ENCODE measurements around the gene OSBPL6. TPM values are rescaled to one million over a fixed set of nuclear protein-coding genes. Genes with fewer than 3 reads are reported as not detected.
"Not testable (repeated sequence)": the region's sequence is repeated elsewhere in the genome, so short reads cannot be mapped to it uniquely, and the experiment has no call there.

The OSBPL6 gene
- total RNA-seq, result 1 to 10 TPM; 2.0 to 2.7 TPM

DNA sequence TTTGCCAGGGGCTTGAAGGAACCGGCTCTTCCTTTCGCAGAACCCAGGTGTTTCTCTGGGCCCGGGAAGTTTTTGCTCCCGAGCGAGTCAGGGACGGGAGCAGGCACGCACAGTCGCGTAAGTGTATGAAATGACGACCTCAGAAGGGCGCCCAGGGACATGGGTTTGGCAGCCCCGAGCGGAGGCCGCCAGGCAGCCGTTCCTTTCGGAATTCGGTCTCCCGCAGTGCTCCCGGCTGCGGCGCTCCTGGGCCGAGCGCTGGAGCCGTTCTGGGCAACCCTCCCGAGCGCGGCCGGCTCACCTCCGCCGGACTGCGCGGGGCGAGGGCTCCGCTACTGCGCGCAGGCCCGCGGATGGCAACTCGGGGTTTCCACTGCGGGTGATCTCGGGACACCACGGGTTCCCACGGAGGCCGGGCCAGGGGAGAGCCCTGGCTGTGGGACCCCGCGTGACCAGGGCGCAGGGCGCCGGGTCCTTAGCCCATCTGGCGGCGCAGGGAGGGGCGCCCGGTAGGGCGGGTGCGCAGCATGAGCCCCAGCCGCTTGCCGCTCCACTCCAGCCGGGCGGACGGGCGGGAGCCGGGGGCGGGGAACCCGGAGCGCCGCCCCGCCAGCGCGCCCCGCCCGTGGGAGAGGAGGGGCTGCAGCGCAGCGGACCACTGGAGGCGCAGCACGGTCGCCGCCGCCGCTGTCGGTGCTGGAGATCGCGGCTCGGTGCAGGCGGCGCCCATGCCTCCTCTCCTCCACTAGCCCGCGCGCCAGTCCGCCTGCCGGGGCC is at the start of gene OSBPL6:
Gene OSBPL6, plus strand, starts transcription at position 690 of the 777 bp plus-strand sequence. CDS start 111,673 bp downstream, outside the sequence.
- CTCF ChIA-PET, result interaction anchor here (0.6 kb wide), 1 partner anchor 20 kb away, joined by 3 read pairs; no protein-coding TSS in a partner anchor

DNA sequence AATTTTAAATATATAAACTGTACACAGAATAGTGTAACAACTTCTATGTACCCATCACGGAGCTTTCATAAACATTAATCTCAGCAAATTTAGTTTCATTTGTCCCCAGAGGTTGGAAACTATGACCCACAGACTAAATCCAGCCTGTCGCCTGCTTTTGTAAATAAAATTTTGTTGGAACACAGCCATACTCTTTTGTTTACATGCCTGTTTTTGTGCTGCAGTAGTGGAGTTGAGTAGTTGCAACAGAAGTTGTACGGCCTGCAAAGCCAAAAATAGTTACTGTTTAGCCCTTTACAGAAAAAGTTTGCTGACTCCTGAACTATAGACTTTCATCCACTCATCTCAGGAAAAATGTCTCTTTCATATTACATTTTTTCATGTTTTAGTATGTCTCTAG is 42.3 kb upstream of the OSBPL6 start:
- ChIA-PET POLR2A (no interaction called here), CTCF (no interaction called here)

More for the DNA sequence above, at the start of gene OSBPL6:
- POLR2A ChIA-PET, result no interaction called here

DNA sequence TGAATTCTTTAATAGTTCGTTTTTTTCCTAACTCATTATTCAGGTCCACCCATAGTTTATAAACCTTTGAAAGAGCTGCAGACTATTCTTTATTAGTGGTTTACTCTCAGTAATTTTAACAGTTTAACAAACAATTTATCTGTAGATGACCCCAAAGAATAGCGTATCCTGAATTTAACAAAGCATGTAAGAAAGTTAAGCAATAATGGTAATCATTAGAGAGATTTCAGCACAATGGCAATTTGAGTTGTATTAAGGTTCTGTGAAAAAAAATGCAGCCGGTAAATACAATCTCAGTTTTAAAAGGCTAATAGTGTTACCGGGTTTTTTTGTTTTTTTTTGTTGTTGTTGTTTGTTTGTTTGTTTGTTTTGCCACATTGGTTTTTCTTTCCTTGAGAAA is 41.8 kb upstream of the OSBPL6 start:
- POLR2A ChIA-PET, result no interaction called here
- CTCF ChIA-PET, result no interaction called here

DNA sequence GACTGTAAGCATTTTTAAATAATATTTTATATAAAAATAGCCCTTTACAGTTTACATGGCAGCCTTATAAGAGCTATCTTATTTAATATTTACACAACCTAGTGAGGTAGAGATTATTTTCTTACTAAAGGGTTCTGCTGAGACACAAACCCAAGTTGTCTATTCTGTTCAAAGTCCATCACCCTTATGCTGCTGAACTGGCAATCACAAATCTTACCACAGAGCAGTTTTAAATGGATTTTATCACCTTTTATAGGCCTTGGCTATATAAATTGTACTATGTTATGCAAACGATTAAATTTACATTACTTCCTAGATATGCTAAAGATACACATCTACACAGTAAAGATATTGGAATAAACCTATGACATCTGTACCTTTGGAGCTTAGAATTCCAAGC is 41.3 kb upstream of the OSBPL6 start:
- ChIA-PET POLR2A (no interaction called here), CTCF (interaction anchor here (0.6 kb wide), 1 partner anchor 45 kb away, joined by 3 read pairs; no protein-coding TSS in a partner anchor)

DNA sequence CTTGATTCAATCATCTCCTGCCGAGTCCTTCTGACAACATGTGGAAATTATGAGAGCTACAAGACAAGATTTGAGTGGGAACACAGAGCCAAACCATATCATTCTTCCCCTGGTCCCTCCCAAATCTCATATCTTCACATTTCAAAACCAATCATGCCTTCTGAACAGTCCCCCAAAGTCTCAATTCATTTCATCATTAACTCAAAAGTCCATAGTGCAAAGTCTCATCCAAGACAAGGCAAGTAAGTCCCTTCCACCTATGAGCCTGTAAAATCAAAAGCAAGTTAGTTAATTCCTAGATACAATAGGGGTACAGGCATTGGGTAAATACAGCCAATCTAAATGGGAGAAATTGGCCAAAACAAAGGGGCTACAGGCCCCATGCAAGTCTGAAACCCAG is 40.4 kb upstream of the OSBPL6 start:
- CTCF ChIA-PET, POLR2A ChIA-PET: not testable (repeated sequence)

DNA sequence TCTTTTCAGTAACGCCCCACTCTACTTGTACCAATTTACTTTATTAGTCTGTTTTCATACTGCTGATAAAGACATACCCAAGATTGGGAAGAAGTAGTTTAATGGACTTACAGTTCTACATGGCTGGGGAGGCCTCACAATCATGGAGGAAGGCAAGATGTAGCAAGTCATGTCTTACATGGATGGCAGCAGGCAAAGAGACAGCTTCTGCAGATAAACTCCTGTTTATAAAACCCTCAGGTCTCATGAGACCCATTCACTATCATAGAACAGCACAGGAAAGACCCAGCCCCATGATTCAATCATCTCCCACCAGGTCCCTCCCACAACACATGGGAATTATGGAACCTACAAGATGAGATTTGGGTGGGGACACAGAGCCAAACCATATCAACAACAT is 38.8 kb upstream of the OSBPL6 start:
- ChIA-PET POLR2A (no interaction called here), CTCF (no interaction called here)

DNA sequence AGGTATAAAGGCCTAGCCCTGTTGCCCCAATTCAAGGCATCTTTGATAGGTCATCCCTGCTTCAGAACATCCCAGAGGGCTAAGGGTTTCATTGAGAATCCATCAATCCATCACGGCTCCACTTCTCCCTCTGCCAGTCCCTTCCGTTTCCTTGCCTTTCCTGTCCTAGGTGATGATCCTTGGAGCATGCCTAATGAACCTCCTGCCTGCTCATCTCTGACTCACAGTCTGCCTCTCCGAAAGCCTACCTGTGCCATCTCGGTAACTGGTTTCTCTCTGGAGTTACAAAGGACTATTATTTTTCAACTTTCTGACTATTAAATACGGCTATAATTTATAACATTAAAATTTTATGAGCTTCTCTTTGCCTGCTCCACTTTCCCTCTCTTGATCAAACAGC is 36.7 kb upstream of the OSBPL6 start:
- POLR2A ChIA-PET, result no interaction called here
- CTCF ChIA-PET, result no interaction called here

DNA sequence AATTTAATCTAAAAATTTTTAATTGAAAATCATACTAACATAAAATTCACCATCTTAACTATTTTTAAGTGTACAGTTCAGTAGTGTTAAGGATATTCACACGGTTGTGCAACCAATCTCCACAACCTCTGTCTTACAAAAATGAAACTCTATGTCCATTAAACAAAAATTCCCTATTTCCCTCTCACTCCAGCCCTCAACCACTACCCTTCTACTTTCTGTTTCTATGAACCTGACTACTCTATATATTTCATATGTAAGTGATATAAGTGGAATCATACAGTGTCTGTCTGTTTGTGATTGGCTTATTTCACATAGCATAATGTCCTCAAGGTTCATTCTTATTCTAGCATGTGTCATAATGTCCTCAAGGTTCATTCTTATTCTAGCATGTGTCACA is 34.3 kb upstream of the OSBPL6 start:
- ChIA-PET CTCF (no interaction called here), POLR2A (no interaction called here)

DNA sequence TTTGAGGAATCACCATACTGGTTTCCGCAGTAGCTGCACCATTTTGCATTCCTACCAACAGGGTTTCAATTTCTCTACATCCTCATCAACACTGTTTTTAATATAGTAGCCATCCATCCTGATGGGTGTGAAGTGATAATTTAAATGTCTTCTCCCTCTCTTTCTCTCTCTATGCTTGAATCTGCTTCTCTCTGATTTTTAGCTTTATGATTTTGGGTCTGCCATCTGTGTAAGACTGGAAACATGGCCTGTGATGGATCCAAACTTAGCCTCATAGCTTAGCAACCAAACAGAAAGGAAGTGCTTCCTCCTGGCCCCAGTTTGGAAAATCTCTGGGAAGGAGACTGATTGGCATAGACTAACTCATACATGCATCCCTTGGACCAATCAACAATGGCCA is 33.7 kb upstream of the OSBPL6 start:
- ChIA-PET POLR2A (no interaction called here), CTCF (no interaction called here)

DNA sequence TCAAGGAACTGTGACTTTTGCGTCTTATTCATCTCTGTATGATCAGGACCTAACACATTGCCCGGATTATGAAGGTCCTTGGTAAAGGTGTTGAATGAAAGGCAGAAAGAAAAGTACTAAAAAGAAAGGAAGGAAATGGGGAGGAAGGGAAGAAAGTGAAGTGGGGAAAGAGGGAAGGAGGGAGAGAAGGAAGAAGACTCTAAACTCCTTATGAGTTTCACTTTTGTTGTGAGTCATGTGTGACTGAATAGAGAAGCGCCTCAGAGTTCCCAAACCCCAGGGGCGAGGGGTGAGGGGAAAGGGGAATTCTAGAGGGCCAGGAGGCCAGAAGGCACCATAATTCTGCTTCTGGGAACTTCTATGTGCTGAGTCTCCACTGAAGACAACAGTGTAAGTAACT is 30.9 kb upstream of the OSBPL6 start:
- ChIA-PET CTCF (no interaction called here), POLR2A (no interaction called here)

DNA sequence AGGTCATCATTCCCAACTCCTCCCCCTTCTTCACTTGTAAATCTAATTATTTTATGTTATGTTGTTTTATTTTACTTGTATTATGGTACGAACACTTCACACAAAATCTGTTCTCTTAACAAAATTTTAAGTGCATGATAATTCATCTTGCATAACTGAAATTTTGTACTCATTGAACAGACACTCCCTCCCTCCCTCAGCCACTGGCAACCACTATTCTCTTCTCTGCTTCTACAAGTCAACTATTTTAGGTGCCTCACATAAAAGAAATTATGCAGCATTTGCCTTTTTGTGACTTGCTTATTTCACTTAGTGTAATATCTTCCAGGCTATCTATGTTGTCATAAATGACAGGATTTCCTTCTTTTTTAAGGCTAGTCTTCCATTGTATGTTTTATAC is 30.4 kb upstream of the OSBPL6 start:
- POLR2A ChIA-PET, result no interaction called here
- CTCF ChIA-PET, result no interaction called here

DNA sequence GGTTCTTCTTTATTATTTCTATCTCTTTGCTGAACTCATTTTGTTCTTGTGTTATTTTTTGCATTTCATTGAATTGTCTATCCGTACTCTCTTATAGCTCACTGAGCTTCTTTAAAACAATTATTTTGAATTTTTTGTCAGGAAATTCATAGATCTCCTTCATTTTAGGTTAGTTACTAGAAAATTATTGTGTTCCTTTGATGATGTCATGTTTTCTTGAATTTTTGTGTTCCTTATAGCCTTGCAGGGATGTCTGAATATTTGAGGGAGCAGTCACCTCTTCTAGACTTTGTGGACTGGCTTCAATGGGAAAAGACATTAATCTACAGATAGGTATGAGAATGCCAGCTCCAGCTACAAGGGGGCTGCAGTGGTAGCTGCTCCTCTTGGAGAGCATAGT is 20.7 kb upstream of the OSBPL6 start:
- CTCF ChIA-PET, result no interaction called here
- POLR2A ChIA-PET, result no interaction called here

DNA sequence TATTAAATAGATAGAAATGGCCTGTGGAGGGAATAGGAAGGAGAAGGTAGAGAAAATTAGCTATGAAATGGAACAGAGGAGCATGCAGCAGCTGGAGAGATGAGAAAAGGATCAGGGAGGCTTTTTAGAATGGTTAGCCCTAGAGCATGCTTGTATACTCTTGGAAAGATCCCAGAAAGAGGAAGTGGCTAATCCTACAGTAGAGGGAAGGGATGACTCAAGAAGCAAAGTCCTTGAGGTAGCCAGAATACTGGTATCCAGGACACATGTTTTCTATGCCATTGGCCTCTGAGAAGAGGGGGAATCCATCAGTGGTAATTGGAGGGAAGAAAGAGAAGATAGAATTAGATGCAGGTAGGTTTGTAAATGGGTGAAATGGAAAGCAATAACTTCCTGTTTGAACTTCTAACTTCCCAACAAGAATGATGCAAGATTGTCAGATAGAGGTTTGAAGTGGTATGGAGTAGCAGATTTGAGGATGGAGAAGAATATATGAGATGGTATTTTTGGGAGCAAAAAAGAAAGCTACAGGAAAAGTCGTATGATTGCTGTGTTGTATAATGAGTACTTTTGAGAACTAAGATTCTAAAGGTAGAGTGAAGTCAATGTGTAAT is 17.1 kb upstream of the OSBPL6 start:
- ChIA-PET CTCF (no interaction called here), POLR2A (no interaction called here)

DNA sequence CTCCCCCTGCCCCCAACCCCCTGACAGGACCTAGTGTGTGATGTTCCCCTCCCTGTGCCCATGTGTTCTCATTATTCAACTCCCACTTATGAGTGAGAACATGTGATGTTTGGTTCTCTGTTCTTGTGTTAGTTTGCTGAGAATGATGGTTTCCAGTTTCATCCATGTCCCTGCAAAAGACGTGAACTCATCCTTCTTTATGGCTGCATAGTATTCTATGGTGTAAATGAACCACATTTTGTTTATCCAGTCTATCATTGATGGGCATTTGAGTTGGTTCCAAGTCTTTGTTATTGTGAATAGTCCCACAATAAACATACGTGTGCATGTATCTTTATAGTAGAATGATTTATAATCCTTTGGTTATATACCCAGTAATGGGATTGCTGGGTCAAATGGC is 13.7 kb upstream of the OSBPL6 start:
- POLR2A ChIA-PET, result not testable (repeated sequence)
- CTCF ChIA-PET, result interaction anchor here (0.7 kb wide), 1 partner anchor 591 kb away, joined by 3 read pairs; no protein-coding TSS in a partner anchor

DNA sequence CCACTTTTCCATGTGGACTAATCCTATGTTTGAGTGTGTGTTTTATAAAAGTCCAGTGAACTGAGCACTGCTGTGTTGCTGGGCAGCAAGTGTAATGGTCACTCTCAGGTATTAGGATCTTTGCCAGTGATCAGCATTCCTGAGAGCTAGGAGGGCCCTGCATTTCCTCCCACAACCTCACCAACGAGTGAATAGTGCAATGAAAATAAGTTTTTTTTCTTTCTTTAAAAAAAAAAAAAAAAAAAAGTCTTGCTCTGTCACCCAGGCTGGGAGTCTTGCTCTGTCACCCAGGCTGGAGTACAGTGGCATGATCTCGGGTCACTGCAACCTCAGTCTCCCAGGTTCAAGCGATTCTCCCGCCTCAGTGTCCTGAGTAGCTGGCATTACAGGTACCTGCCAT is 6.5 kb upstream of the OSBPL6 start:
- ChIA-PET CTCF (interaction anchor here (0.8 kb wide), 1 partner anchor 76 kb away, joined by 4 read pairs; no protein-coding TSS in a partner anchor), POLR2A (no interaction called here)

DNA sequence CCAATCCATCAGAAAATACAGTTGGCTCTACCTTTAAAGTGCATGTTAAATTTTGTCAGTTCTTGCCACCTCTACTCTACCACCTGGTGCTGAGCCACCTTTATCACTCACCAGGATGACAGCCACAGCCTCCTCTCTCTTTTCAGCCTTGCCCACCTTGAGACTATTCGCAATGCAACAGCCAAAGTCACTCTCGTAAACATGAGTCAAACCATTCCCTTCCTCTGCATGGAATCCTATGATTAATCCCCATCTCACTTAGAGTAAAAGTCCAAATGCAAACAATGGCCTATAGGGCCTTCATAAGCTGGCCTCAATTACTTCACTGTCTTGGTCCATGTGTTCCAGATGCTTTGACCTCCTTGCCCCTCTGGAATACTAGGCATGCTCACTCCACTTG is 5.8 kb upstream of the OSBPL6 start:
- POLR2A ChIA-PET, result no interaction called here
- CTCF ChIA-PET, result interaction anchor here (0.8 kb wide), 1 partner anchor 77 kb away, joined by 4 read pairs; no protein-coding TSS in a partner anchor

DNA sequence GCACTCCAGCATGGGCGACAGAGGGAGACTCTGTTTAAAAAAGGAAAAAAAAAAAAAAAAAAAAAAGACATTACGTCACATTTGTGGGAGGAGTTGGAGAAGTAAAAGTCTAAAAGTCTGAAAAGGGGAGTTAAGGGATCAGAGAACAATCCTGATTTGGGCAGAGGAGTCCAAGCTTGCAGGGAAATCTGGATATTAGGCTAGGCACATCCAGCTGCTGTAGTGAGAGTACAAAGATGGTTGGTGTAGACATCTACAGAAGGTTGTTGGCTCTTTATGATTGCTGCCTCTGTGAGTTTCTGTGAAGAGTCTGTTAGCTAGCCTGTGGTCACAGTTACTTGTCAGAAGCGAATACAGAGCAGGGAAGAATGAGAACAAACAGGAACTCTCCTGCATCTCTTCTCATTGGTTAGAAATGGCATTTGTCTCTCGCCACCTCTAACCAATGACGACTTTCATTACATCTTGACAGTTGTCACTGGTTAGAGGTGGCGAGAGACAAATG is 3.3 kb upstream of the OSBPL6 start:
- ChIA-PET POLR2A (no interaction called here), CTCF (no interaction called here)

DNA sequence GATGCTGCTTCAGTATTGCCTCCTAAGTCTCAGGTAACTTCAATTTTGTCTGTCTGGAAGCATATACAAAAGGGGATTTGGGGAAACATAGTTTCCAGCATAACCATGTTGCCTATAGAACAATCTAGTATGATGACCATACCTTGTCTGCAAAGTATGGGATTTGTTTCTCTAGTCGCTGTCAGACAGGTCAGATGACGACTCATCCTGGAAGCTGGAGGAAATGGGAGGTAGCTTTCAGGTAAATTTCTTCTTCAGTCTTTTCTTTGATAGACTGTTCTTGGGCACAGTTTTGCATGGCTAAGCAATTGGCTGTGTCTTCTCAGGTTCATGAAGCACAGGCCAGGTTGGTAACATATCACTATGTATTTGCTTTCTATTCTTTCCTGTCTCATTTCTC is 2.8 kb upstream of the OSBPL6 start:
- POLR2A ChIA-PET, result no interaction called here
- CTCF ChIA-PET, result no interaction called here

DNA sequence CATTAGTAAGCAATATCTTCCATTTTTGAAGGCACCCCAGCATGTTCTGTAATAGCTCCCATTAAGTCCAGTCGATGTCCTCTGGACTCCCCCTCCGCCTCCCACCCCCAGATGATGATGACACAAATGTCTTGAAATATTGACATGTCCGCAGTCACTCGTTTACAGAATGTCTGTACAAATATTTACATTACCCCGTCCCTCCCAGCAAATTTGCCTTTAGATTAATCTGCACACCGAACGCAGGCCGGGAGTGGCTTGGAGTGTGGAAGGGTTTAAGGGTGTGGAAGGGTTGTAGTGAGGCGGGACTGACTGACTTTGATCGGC is 853 bp upstream of the OSBPL6 start:
- CTCF ChIA-PET, result no interaction called here

DNA sequence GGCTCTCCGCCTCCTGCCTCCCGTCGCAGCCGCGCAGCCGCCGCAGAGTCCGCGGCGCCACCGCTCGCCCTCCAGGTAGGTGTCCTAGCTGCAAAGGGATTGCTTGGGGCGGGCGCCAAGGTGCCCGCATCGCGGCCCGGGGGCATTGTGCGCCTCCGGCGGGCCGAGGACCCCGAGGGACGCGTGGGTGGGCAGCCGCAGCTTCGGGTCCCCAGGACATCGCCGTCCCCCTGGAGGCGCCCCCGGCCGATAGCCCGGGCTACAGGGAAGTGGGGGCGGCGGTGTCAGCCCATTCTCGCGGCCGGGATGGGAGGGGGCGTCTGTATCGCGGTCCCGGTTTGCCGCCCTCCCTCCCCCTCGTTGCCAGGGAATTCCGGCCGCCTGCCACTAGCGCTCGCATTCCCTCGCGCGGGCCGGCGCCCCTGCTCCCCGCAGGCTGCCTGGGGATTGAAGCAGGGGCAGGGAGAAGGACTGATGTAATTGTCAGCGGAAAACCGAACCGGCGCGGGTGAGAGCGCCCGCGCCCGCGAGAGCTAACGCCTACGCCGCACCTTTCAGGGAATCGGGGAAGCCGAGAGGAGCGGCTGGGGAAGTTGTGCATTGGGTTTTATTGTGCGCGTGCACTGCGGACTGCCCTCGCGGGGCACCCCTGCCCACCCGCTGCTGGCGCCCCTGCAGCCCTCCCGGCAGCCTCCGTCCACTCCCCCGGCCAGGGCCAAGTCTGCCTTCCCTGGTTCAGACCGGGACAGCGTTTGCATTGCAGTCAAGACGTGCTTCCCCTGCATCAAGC is 483 bp downstream of the OSBPL6 start:
- CTCF ChIA-PET, result interaction anchor here (0.6 kb wide), 2 partner anchors 9 to 21 kb away, joined by 3 read pairs; no protein-coding TSS in a partner anchor

More for the DNA sequence above, 853 bp upstream of the OSBPL6 start:
- POLR2A ChIA-PET, result no interaction called here

More for the DNA sequence above, 483 bp downstream of the OSBPL6 start:
- POLR2A ChIA-PET, result no interaction called here
